Left ventricle myocardium inferior (tissue), 1 donor: Measurements from ENCODE around the gene KLK5. TPM values are rescaled to one million over a fixed set of nuclear protein-coding genes. Genes with fewer than 3 reads are reported as not detected.

Experiments used
- DNase-seq: peaks from one replicate; pipeline ENCODE4 v3.0.0-alpha.2; 2020
- H3K27ac ChIP-seq: fragments of 200-600 bp; replicated peaks from 2 replicates; pipeline ENCODE4 v1.8.0; 2021
- H3K27me3 ChIP-seq: fragments of 200-600 bp; 2 replicates; pipeline ENCODE4 v1.8.0; 2021; ENCODE audit warnings: low read depth
- H3K36me3 ChIP-seq: fragments of 200-600 bp; 2 replicates; pipeline ENCODE4 v1.8.0; 2021
- H3K4me1 ChIP-seq: fragments of 200-600 bp; 2 replicates; pipeline ENCODE4 v1.8.0; 2021
- H3K4me3 ChIP-seq: fragments of 200-600 bp; 2 replicates; pipeline ENCODE4 v1.8.0; 2021; ENCODE audit warnings: mild to moderate bottlenecking, moderate library complexity
- H3K9me3 ChIP-seq: fragments of 200-600 bp; replicated peaks from 2 replicates; pipeline ENCODE4 v1.8.0; 2021
- CTCF ChIP-seq: fragments of 200-600 bp; IDR thresholded peaks from 2 replicates; pipeline ENCODE4 v1.8.0; 2021; ENCODE audit warnings: antibody characterized with exemption, mild to moderate bottlenecking, borderline replicate concordance
- intact Hi-C: fragments of 100-400 bp; cut with micrococcal nuclease; formaldehyde crosslinking; loops from one replicate; pipeline ENCODE4 v1.11.0; 2022
- total RNA-seq: library from RNA; stranded (reverse); fragmentation: NEBNext Ultra II Directional; extraction: Animal tissue kit (Norgen Biotek cat#: 25700); gene quantifications from one replicate; pipeline ENCODE4 v1.2.1, GENCODE V29; 2021
- donor health status: DM: no; HTN: yes; CAD: no; lungs with severe emphysema.

Gene KLK5
- total RNA-seq, 1 donor from 2014 or later = not detected

DNA sequence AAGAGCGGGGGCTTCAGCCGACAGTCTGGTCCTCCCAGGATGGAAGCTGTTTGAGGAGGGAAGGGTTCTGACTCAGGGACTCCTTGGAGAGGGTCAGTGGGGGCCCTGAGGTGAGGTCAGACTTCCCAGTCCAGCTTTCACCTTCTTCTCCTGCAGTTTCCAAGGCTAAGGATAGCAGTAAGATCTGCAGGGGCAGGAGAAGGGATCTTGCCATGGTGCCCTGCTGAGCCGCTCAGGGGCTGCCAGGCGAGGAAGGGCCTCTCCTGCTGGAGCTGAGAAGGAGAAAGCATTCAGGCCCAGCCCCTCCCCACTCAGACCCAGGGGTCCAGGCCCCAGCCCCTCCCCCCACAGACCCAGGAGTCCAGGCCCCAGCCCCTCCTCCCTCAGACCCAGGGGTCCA, 29.3 kb upstream of the KLK5 start:
- peaks cover 79% of the 10 kb centered on the region for H3K27me3 ChIP-seq
- no peaks in the 10 kb centered on the region for H3K36me3 ChIP-seq
- no peak overlapping the region for H3K4me3 ChIP-seq
- no peak for TF ChIP-seq CTCF
- DNase-seq = no peak
- H3K27ac ChIP-seq = no peak overlapping the region
- intact Hi-C loops = no loop called here
- H3K9me3 ChIP-seq = no peaks in the 10 kb centered on the region
- H3K4me1 ChIP-seq = no peaks in the 10 kb centered on the region

DNA sequence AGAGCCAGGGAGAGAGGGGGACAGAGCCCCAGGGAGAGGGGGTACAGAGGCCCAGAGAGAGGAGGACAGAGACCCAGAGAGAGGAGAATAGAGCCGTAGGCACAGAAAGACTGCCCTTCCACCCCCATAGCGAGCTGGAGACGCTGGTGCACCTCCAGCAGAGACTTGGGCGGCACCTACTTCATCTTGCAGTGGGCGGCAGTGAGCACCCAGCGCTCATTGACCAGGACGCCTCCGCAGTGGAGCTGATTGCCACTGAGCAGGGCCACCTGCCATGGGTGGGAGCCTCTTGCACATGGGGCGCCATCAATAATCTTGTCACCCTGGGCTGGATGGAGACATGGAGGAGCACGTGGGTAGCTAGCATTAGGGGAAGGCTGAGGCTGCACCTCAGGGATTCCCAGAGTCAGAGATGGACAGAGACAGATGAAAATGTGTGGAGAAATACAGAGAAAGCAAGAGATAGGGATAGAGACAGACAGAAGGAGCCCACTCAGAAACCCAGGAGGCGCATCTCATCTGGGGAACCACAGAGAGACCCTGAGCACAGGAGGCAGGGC, 28.8 kb upstream of the KLK5 start:
- no peak for TF ChIP-seq CTCF
- Histone ChIP-seq H3K9me3 (no peaks in the 10 kb centered on the region), H3K4me3 (no peak overlapping the region), H3K27me3 (peaks cover 79% of the 10 kb centered on the region), H3K4me1 (no peaks in the 10 kb centered on the region), H3K27ac (no peak overlapping the region), H3K36me3 (no peaks in the 10 kb centered on the region)
- DNase-seq = no peak
- intact Hi-C loops = no loop called here

DNA sequence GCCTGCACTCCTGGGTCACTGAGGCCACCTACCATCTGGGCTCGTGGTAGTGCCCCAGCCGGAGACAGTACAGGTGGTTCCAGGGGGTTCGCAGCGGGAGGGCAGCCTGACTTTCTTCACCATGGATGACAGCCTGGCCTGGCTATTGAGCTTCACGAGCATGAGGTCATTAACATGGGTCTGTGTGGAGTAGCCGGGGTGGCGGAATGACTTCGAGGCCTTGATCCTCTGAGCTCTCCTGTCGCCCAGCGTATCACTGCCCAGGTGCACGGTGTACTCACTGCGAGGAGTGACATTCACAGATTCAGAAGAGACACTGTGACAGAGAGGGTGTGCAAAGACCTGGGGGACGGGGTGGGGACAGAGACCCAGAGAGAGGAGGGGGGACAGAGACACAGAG, 27.4 kb upstream of the KLK5 start:
- intact Hi-C loops = no loop called here
- no peak overlapping the region for H3K27ac ChIP-seq
- H3K9me3 ChIP-seq = no peaks in the 10 kb centered on the region
- no peak overlapping the region for H3K4me3 ChIP-seq
- DNase-seq = no peak
- H3K4me1 ChIP-seq = no peaks in the 10 kb centered on the region
- TF ChIP-seq CTCF = no peak
- no peaks in the 10 kb centered on the region for H3K36me3 ChIP-seq
- H3K27me3 ChIP-seq = peaks cover 78% of the 10 kb centered on the region

- no peaks in the 10 kb centered on the region for H3K4me1 ChIP-seq
- H3K27ac ChIP-seq = no peak overlapping the region
- TF ChIP-seq CTCF = no peak
- peaks cover 75% of the 10 kb centered on the region for H3K27me3 ChIP-seq
- H3K36me3 ChIP-seq = no peaks in the 10 kb centered on the region
- H3K4me3 ChIP-seq = no peak overlapping the region
- H3K9me3 ChIP-seq = no peaks in the 10 kb centered on the region
- DNase-seq = no peak
- intact Hi-C loops = no loop called here
Observed at GRCh38 chr19:50979758-50980157, 26.9 kb upstream of the KLK5 start.

DNA sequence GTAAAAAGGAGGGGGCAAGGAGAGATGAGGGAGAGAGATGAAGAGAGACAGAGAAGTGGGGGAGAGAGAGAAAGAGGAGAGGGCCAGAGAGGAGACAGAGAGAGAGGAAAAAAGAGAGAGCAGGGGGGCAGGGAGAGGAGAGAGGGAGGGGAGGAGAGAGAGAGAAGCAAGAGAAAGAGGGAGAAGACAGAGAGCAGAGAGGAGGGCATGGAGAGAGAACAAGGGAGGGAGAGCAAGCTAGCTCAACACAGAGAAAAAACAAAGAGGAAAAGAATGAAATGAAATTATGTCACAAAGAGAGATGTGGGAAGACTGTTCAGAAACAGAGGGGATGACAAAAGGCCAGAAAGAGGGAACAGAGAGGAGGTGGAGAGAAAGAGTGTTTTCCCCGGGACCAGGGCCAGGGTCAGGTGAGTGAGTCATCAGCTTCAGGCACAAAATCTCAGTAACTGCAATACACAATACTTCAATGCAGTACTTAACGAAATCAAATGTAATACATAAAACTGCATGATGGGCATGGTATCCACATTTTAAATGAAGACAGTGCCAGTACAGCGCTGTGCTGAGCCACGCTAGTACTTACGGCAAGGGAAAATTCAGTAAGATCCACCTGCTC, 26.0 kb upstream of the KLK5 start:
- no peak overlapping the region for H3K4me3 ChIP-seq
- no peak for DNase-seq
- H3K9me3 ChIP-seq = no peaks in the 10 kb centered on the region
- H3K36me3 ChIP-seq = no peaks in the 10 kb centered on the region
- no peak for TF ChIP-seq CTCF
- no peaks in the 10 kb centered on the region for H3K4me1 ChIP-seq
- H3K27ac ChIP-seq = no peak overlapping the region
- intact Hi-C loops = no loop called here
- H3K27me3 ChIP-seq = peaks cover 66% of the 10 kb centered on the region
